Measurements from ENCODE around the gene TRIM5. TPM values are rescaled to one million over a fixed set of nuclear protein-coding genes. Genes with fewer than 3 reads are reported as not detected.

TRIM5 gene
- polyA plus RNA-seq, 1 donor (not counting 4 experiments of a cell fraction or from before 2014, with no cell fraction given) = 34.6 TPM

- Histone ChIP-seq H4K20me1 (ENCODE audit: control insufficient read depth, extremely low read depth, insufficient read depth, low read length) (no peaks in the 10 kb centered on the region), H3K4me3 (ENCODE audit: control insufficient read depth in 2 of 3, extremely low read depth in 1 of 3, insufficient read depth in 2 of 3, low read depth in 1 of 3, low read length in 3 of 3) (no peak overlapping the region), H3K79me2 (ENCODE audit: control insufficient read depth, insufficient read depth, low read length) (no peaks in the 10 kb centered on the region), H3K9me3 (ENCODE audit: control insufficient read depth, low read depth, low read length) (no peaks in the 10 kb centered on the region), H3K27ac (ENCODE audit: control insufficient read depth, insufficient read depth, low read length) (no peak overlapping the region), H3K27me3 (ENCODE audit: control insufficient read depth, extremely low read depth, insufficient read depth, low read length) (no peaks in the 10 kb centered on the region), H3K4me1 (ENCODE audit: control insufficient read depth, extremely low read depth, insufficient read depth, low read length) (peaks cover 28% of the 10 kb centered on the region), H3K4me2 (ENCODE audit: control insufficient read depth, extremely low read depth, insufficient read depth, low read depth, low read length) (no peak overlapping the region), H2AFZ (ENCODE audit: control insufficient read depth, low read length) (no peak overlapping the region), H3K36me3 (ENCODE audit: control insufficient read depth in 2 of 2, extremely low read depth in 1 of 2, insufficient read depth in 2 of 2, low read length in 2 of 2) (no peaks in the 10 kb centered on the region), H3K9ac (ENCODE audit: control insufficient read depth, extremely low read depth, insufficient read depth, low read length) (no peak overlapping the region), H3K9me1 (ENCODE audit: control insufficient read depth, extremely low read depth, insufficient read depth, low read length) (no peaks in the 10 kb centered on the region)
- dilution Hi-C loops (cut with MboI; ENCODE audit: extremely low pct_ligation_motif_present, low sequenced_read_pairs) = no loop called here
- DNase-seq (ENCODE audit: low read depth, low spot score) = no peak
- no peak for FAIRE-seq
- no peak for TF ChIP-seq EZH2 (IDR thresholded peaks at IDR 0.05; ENCODE audit: low read length)
- TF ChIP-seq, protein P1, sequence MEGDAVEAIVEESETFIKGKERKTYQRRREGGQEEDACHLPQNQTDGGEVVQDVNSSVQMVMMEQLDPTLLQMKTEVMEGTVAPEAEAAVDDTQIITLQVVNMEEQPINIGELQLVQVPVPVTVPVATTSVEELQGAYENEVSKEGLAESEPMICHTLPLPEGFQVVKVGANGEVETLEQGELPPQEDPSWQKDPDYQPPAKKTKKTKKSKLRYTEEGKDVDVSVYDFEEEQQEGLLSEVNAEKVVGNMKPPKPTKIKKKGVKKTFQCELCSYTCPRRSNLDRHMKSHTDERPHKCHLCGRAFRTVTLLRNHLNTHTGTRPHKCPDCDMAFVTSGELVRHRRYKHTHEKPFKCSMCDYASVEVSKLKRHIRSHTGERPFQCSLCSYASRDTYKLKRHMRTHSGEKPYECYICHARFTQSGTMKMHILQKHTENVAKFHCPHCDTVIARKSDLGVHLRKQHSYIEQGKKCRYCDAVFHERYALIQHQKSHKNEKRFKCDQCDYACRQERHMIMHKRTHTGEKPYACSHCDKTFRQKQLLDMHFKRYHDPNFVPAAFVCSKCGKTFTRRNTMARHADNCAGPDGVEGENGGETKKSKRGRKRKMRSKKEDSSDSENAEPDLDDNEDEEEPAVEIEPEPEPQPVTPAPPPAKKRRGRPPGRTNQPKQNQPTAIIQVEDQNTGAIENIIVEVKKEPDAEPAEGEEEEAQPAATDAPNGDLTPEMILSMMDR (optimal IDR thresholded peaks at IDR 0.05 in 1 of 3, IDR thresholded peaks at IDR 0.05 in 1 of 3, conservative IDR thresholded peaks at IDR 0.05 in 1 of 3; ENCODE audit: extremely low read depth in 1 of 3, insufficient read depth in 2 of 3, low read length in 3 of 3) = no peak
Observed at GRCh38 chr11:5626196-5626595, 58.7 kb downstream of the TRIM5 start.

DNA sequence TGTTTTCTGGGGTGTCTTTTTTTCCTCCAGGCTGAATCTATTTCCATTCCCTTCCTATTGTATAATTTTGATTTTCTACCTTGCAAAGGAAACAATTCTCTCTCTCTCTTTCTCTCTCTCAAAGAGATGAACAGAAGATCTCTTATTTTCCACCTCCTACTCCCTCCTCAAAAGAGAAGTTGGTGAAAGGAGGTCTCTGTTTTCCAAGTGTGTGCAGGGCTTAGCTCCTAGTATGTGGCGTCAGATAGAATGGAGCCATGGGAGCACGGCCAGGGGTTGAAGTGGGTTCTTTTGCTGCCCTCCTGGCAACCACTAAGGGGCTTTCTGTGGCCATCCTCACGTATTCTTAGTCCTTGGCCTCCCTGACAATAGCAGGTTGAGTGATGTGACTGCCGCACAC is 59.6 kb downstream of the TRIM5 start:
- Histone ChIP-seq H2AFZ (ENCODE audit: control insufficient read depth, low read length) (peak overlapping the region; percentile 87), H3K9ac (ENCODE audit: control insufficient read depth, extremely low read depth, insufficient read depth, low read length) (peak overlapping the region; percentile 84), H3K9me3 (ENCODE audit: control insufficient read depth, low read depth, low read length) (no peaks in the 10 kb centered on the region), H3K36me3 (ENCODE audit: control insufficient read depth in 2 of 2, extremely low read depth in 1 of 2, insufficient read depth in 2 of 2, low read length in 2 of 2) (no peaks in the 10 kb centered on the region), H3K9me1 (ENCODE audit: control insufficient read depth, extremely low read depth, insufficient read depth, low read length) (no peaks in the 10 kb centered on the region), H3K27ac (ENCODE audit: control insufficient read depth, insufficient read depth, low read length) (peak overlapping the region; percentile 74), H3K79me2 (ENCODE audit: control insufficient read depth, insufficient read depth, low read length) (no peaks in the 10 kb centered on the region), H3K4me3 (ENCODE audit: control insufficient read depth in 2 of 3, extremely low read depth in 1 of 3, insufficient read depth in 2 of 3, low read depth in 1 of 3, low read length in 3 of 3) (peak overlapping the region; percentile 55 to 92 (median 90)), H3K27me3 (ENCODE audit: control insufficient read depth, extremely low read depth, insufficient read depth, low read length) (no peaks in the 10 kb centered on the region), H3K4me2 (ENCODE audit: control insufficient read depth, extremely low read depth, insufficient read depth, low read depth, low read length) (peak overlapping the region; percentile 100), H4K20me1 (ENCODE audit: control insufficient read depth, extremely low read depth, insufficient read depth, low read length) (no peaks in the 10 kb centered on the region), H3K4me1 (ENCODE audit: control insufficient read depth, extremely low read depth, insufficient read depth, low read length) (peaks cover 37% of the 10 kb centered on the region)
- TF ChIP-seq, protein P1 (optimal IDR thresholded peaks at IDR 0.05 in 1 of 3, IDR thresholded peaks at IDR 0.05 in 1 of 3, conservative IDR thresholded peaks at IDR 0.05 in 1 of 3; ENCODE audit: extremely low read depth in 1 of 3, insufficient read depth in 2 of 3, low read length in 3 of 3) = no peak
- no peak for TF ChIP-seq EZH2 (IDR thresholded peaks at IDR 0.05; ENCODE audit: low read length)
- dilution Hi-C loops (cut with MboI; ENCODE audit: extremely low pct_ligation_motif_present, low sequenced_read_pairs) = no loop called here
- no peak for FAIRE-seq
- DNase-seq (ENCODE audit: low read depth, low spot score) = no peak

Measured in keratinocyte (primary cell).